Measurements from ENCODE around the gene ARHGAP29.
A peak's percentile ranks its signal among the peaks of the same experiment; 100 is the strongest.
"Not testable (repeated sequence)": the region's sequence is repeated elsewhere in the genome, so short reads cannot be mapped to it uniquely, and the experiment has no call there.

ARHGAP29 gene

DNA sequence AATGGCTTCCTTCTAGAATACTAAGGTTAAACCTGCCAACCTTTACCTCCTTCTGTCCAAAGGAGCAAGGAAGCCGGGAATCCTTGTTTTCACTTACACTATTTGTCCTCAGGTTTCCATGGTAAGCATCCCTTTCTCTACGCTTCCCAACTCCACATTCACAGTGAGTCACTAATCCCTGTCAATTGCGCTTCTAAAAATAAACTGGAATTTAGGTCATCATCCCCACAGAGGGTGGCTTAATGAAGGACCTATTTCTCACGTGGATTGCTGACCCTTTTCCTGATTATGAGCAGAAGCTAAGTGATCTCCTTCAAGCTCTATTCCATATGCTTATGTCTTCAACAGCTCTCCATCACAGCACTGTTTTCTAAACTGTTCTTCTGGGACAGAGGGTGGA, 76.6 kb downstream of the ARHGAP29 start:
- DNase-seq: peak; percentile 79
- Histone ChIP-seq H3K27ac (peak overlapping the region; percentile 48), H3K27me3 (replicated peaks) (no peaks in the 10 kb centered on the region), H3K36me3 (replicated peaks) (no peaks in the 10 kb centered on the region), H3K4me3 (ENCODE audit: low read depth, low read length) (no peak overlapping the region)
- in situ Hi-C loops (cut with HindIII; ENCODE audit: low pct_ligation_motif_present, low sequenced_read_pairs): no loop called here
- TF ChIP-seq, protein P1, sequence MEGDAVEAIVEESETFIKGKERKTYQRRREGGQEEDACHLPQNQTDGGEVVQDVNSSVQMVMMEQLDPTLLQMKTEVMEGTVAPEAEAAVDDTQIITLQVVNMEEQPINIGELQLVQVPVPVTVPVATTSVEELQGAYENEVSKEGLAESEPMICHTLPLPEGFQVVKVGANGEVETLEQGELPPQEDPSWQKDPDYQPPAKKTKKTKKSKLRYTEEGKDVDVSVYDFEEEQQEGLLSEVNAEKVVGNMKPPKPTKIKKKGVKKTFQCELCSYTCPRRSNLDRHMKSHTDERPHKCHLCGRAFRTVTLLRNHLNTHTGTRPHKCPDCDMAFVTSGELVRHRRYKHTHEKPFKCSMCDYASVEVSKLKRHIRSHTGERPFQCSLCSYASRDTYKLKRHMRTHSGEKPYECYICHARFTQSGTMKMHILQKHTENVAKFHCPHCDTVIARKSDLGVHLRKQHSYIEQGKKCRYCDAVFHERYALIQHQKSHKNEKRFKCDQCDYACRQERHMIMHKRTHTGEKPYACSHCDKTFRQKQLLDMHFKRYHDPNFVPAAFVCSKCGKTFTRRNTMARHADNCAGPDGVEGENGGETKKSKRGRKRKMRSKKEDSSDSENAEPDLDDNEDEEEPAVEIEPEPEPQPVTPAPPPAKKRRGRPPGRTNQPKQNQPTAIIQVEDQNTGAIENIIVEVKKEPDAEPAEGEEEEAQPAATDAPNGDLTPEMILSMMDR (IDR thresholded peaks at IDR 0.05; ENCODE audit: low read depth, low read length, missing control alignments): no peak

DNA sequence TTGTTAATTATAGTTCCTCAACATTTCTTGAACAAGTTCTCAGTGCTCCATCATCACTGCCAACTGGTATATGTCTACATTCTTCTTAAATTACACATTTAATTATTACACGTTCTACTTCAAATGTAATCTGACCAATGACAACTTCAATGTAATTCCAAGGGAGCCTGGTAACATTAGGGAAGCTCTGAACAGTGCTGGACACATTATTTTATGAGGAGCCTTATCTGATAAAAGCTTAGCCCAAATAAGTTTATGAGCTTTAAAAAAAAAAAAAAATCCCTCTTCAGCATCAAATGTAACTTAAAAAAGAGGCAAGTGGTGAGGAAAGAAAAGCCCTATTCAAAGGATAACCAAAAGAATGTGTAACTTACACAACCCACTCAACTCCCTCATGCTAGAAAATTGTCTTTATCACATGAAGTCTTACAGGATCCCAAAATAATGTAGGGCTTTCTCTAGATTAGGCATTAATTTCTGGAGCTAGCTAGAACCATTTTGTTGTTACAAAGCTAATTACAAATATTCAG, 81.2 kb downstream of the ARHGAP29 start:
- Histone ChIP-seq H3K4me3 (ENCODE audit: low read depth, low read length) (no peak overlapping the region), H3K27me3 (replicated peaks) (no peaks in the 10 kb centered on the region), H3K36me3 (replicated peaks) (no peaks in the 10 kb centered on the region), H3K27ac (no peak overlapping the region)
- no peak for DNase-seq
- in situ Hi-C loops (cut with HindIII; ENCODE audit: low pct_ligation_motif_present, low sequenced_read_pairs): no loop called here
- TF ChIP-seq, protein P1 (IDR thresholded peaks at IDR 0.05; ENCODE audit: low read depth, low read length, missing control alignments): no peak

DNA sequence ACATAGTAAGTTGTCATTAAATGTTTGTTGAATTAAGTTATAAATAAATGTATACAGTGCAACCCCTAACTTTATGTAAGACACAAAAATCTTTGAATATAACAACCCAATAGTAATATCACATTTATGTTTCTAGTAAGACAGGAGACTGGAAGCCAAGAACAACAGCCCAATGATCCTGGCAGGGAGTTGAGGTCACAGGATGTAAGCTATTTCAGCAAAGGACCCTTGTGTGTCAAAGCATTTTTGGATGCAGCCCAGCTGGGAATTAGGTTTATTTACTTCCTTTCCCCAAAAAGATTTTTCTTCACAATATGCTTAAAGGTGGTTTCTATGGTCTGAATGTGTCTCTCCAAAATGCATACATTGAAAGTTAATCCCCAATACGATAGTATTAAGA, 82.4 kb downstream of the ARHGAP29 start:
- no peak overlapping the region for H3K4me3 ChIP-seq (ENCODE audit: low read depth, low read length)
- H3K27me3 ChIP-seq (replicated peaks): no peaks in the 10 kb centered on the region
- TF ChIP-seq, protein P1 (IDR thresholded peaks at IDR 0.05; ENCODE audit: low read depth, low read length, missing control alignments): no peak
- no peak for DNase-seq
- H3K36me3 ChIP-seq (replicated peaks): no peaks in the 10 kb centered on the region
- in situ Hi-C loops (cut with HindIII; ENCODE audit: low pct_ligation_motif_present, low sequenced_read_pairs): no loop called here
- no peak overlapping the region for H3K27ac ChIP-seq

DNA sequence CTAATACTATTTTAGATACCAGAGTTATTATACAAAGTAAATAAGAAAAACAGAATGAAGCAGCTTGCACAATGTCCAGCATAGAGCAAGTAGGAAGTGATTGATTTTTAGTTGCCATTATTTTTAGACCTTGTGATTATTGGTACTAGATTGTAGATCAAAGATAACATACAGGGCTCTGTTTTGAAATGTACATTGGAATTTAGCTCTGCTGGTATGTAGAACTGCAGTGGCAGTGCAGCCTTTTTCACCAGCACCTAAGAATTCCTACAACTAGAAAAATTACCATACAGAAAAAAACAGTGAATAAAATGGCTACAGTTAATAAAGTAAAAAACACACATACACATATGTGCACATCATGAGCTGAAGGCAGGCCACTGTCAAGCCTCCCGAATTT, 84.3 kb downstream of the ARHGAP29 start:
- no peaks in the 10 kb centered on the region for H3K36me3 ChIP-seq (replicated peaks)
- TF ChIP-seq, protein P1 (IDR thresholded peaks at IDR 0.05; ENCODE audit: low read depth, low read length, missing control alignments): no peak
- no peak overlapping the region for H3K27ac ChIP-seq
- no peaks in the 10 kb centered on the region for H3K27me3 ChIP-seq (replicated peaks)
- in situ Hi-C loops (cut with HindIII; ENCODE audit: low pct_ligation_motif_present, low sequenced_read_pairs): no loop called here
- H3K4me3 ChIP-seq (ENCODE audit: low read depth, low read length): no peak overlapping the region
- DNase-seq: no peak

DNA sequence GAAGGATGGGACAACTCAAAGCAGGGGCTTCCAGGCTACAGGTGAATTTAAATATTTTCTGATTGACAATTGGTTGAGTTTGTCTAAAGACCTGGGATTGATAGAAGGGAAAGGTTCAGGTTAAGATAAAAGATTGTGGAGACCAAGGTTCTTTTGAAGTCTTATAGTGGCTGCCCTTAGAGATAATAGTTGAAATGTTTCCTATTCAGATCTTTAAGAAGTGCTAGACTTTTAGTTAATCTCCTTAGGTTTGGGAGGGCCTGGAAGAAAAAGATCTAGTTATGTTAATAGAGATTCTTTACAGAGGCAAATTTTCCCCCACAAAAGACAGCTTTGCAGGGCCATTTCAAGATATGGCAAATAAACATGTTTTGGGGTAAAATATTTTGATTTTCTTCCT, 88.2 kb downstream of the ARHGAP29 start:
- H3K27me3 ChIP-seq (replicated peaks); in situ Hi-C loops (cut with HindIII; ENCODE audit: low pct_ligation_motif_present, low sequenced_read_pairs); DNase-seq; H3K27ac ChIP-seq; H3K36me3 ChIP-seq (replicated peaks); H3K4me3 ChIP-seq (ENCODE audit: low read depth, low read length): not testable (repeated sequence)

DNA sequence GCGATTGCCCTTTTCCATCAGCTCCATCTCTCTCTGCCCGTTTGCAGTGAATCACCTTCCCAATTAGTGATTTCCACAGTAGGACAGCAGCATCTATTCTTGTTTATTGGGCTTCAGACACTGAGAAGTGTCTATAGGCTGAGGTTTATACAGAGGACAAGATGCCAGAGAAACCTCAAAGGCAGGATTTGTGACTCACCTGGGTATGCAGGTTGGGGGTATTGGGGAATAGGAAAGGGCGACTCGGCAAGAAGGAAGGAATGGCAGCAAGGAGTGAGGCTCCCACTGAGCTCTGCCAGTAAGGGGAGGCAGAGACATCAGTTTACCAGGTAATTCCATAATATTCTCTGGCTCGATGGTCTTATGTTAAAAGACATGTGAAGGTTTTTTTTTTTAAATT, 91.1 kb downstream of the ARHGAP29 start:
- DNase-seq: no peak
- no peak overlapping the region for H3K4me3 ChIP-seq (ENCODE audit: low read depth, low read length)
- TF ChIP-seq, protein P1 (IDR thresholded peaks at IDR 0.05; ENCODE audit: low read depth, low read length, missing control alignments): no peak
- H3K36me3 ChIP-seq (replicated peaks): no peaks in the 10 kb centered on the region
- no peaks in the 10 kb centered on the region for H3K27me3 ChIP-seq (replicated peaks)
- H3K27ac ChIP-seq: no peak overlapping the region
- in situ Hi-C loops (cut with HindIII; ENCODE audit: low pct_ligation_motif_present, low sequenced_read_pairs): no loop called here
